Heart right ventricle (tissue), 16 donors: ENCODE data around the gene DGKB. TPM values are rescaled to one million over a fixed set of nuclear protein-coding genes. Genes with fewer than 3 reads are reported as not detected.

Experiments used
- ATAC-seq, 8 donors: fragments of 200-7000 bp; cut with Tn5 transposase; one replicate each; pipeline ENCODE4 v1.9.1; 2020; ENCODE audit warnings: mild to moderate bottlenecking in 8 of 8, moderate library complexity in 8 of 8, moderate number of reproducible peaks in 1 of 8
- DNase-seq, 2 donors: peaks; one replicate each; pipeline ENCODE4 v3.0.0-alpha.2; 2020
- H3K27ac ChIP-seq, 10 donors: fragments of 200-600 bp; sonication (generic) in 2 of 10; one replicate each; pipeline versions ENCODE4 v1.5.0 to v1.8.0; 2020 to 2022; ENCODE audit warnings: mild to moderate bottlenecking in 3 of 10
- H3K27me3 ChIP-seq, 7 donors: fragments of 200-600 bp; one replicate each; pipeline ENCODE4 v1.8.0; 2021 to 2022; ENCODE audit warnings: mild to moderate bottlenecking in 2 of 7
- H3K36me3 ChIP-seq, 9 donors: fragments of 200-600 bp; sonication (generic) in 1 of 9; one replicate each; pipeline versions ENCODE4 v1.5.0 to v1.8.0; 2020 to 2022; ENCODE audit warnings: mild to moderate bottlenecking in 2 of 9
- H3K4me1 ChIP-seq, 9 donors: fragments of 200-600 bp; sonication (generic) in 1 of 9; one replicate each; pipeline versions ENCODE4 v1.5.0 to v1.8.0; 2020 to 2022; ENCODE audit warnings: mild to moderate bottlenecking in 4 of 9
- H3K4me3 ChIP-seq, 10 donors: fragments of 200-600 bp; sonication (generic) in 2 of 10; one replicate each; pipeline versions ENCODE4 v1.5.0 to v1.8.0; 2020 to 2022; ENCODE audit warnings: mild to moderate bottlenecking in 7 of 10, moderate library complexity in 2 of 10
- H3K9me3 ChIP-seq, 11 donors: fragments of 200-600 bp in 10 of 11; sonication (generic) in 2 of 11; one replicate each; pipeline versions ENCODE4 v1.5.0 to v1.8.0; 2013 to 2022; ENCODE audit warnings: mild to moderate bottlenecking in 2 of 11, control low read depth in 1 of 11, moderate library complexity in 1 of 11
- WGBS, 2 donors: extraction: QIAGEN DNeasy Blood & Tissue Kit; methylation state at CpG; one replicate each; pipeline ENCODE4 v1.1.7; 2013; ENCODE audit warnings: inconsistent platforms in 1 of 2; 5-methylcytosine and 5-hydroxymethylcytosine counted together
- intact Hi-C, 10 donors: fragments of 100-400 bp; cut with DNase I; formaldehyde crosslinking; loops; one replicate each; pipeline versions ENCODE4 v1.11.1 to v1.14.2; 2022
- polyA plus RNA-seq, 2 donors: library from polyadenylated mRNA; stranded (reverse); fragments of 200-250 nt; gene quantifications; one replicate each; pipeline ENCODE4 v1.2.3, GENCODE V29; 2013
- total RNA-seq, 10 donors: library from RNA; stranded (reverse); fragmentation: NEBNext Ultra II Directional in 3 of 10; extraction: Animal tissue kit (Norgen Biotek cat#: 25700) in 3 of 10; gene quantifications; one replicate each; pipeline versions ENCODE4 v1.2.1 to v1.2.4, GENCODE V29; 2021 to 2023
- TF ChIP-seq, protein P1 (sequence below), 9 donors: fragments of 200-600 bp; sonication (generic) in 2 of 9; IDR thresholded peaks; one replicate each; pipeline versions ENCODE4 v1.5.0 to v1.8.0; 2021 to 2022; ENCODE audit warnings: antibody characterized with exemption in 9 of 9, mild to moderate bottlenecking in 5 of 9, moderate library complexity in 1 of 9
- donor health status: Arrhythmogenic right ventricular cardiomyopathy.
- donor health status: ischemic (EF 13 %, LVEDD 7.1; RV severe dilation, severe dysfunction).
- donor health status: healthy with polysubstance abuse.
- donor health status: DM: no; HTN: yes; CAD: no.
- donor health status: DM: no; HTN: no; CAD: no.
- donor health status: ischemic (EF 25% LVEDD 6.9; RV normal size, moderate dysfunction).
- donor health status: ischemic (EF 25% LVEDD 5.7; RV mildly dilated, moderate dysfunction).
- donor health status: healthy.
- donor health status: DM: yes; HTN: yes; CAD: no.
- donor health status: Ischemic cardiomyopathy.
- donor health status: ischemic (EF 35%, LVEDD 5.7; RV mildly dilated, moderate dysfunction).
- donor health status: nonischemic (EF 11% LVEDD 7.7; RV severe dilation, severe dysfunction).
- donor health status: DM: yes; HTN: yes; CAD: no.
- donor health status: PGD.
- donor health status: ischemic (EF 29% LVEDD 5.4; RV normal size, mild dysfunction).
- donor health status: nonischemic (EF 23%, LVEDD 6.1; RV moderate dilation, normal function).

Gene DGKB
- total and polyA plus RNA-seq, 12 donors, result under 0.01 to 1.2 (median 0.77) TPM

DNA sequence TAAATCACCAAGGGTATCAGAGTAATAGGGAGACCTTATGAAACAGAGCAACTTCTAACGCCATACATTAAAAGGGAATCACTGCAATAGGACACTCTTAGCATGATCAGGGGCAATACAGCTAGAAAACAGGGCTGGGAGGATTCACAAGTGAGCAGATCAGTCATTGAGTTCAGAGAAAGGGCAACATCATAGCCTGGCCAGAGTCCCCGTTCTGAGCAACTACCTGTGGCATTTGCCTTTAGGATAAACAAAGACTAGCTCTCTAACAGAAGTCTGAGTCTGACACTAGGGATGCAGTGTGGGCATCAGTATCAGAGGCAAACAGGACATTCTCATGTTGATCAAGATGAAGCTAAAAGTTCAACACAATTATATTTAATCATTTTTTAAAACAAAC is 297.9 kb downstream of the DGKB start:
- H3K36me3 ChIP-seq, result no peaks in the 10 kb centered on the region
- WGBS, 2 donors, result 51 to 63% methylated on average over 2 of the region's 2 CpGs
- no peak for DNase-seq
- TF ChIP-seq, protein P1, sequence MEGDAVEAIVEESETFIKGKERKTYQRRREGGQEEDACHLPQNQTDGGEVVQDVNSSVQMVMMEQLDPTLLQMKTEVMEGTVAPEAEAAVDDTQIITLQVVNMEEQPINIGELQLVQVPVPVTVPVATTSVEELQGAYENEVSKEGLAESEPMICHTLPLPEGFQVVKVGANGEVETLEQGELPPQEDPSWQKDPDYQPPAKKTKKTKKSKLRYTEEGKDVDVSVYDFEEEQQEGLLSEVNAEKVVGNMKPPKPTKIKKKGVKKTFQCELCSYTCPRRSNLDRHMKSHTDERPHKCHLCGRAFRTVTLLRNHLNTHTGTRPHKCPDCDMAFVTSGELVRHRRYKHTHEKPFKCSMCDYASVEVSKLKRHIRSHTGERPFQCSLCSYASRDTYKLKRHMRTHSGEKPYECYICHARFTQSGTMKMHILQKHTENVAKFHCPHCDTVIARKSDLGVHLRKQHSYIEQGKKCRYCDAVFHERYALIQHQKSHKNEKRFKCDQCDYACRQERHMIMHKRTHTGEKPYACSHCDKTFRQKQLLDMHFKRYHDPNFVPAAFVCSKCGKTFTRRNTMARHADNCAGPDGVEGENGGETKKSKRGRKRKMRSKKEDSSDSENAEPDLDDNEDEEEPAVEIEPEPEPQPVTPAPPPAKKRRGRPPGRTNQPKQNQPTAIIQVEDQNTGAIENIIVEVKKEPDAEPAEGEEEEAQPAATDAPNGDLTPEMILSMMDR (IDR thresholded peaks at IDR 0.05), result no peak
- peaks cover 0 to 2% (median 0%) of the 10 kb centered on the region in 9 donors for H3K4me1 ChIP-seq
- H3K9me3 ChIP-seq, result peaks cover 0 to 3% (median 0%) of the 10 kb centered on the region in 11 donors
- peak in 1 of 8 donors; percentile 71 for ATAC-seq
- no peak overlapping the region for H3K27ac ChIP-seq
- no peaks in the 10 kb centered on the region for H3K27me3 ChIP-seq
- intact Hi-C loops, result no loop called here
- no peak overlapping the region for H3K4me3 ChIP-seq

DNA sequence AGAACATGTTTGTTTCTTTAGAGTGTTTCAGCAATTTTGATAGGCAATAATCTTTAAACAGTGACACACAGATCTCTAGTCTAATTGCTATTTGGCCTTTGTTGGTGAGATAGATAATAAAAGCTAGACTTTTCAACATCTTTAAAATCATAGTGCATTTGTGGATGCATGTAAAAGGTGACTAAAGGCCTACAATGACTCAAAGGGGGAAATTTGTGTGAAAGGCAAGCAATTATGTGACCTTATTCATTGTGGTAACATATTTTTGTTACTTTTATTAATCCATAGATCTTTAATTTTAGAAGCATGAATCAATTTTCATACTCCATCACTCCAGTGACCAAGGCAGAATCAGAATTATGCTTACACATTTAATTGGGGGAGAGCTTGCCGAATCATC is 299.7 kb downstream of the DGKB start:
- ATAC-seq, result no peak
- intact Hi-C loops, result no loop called here
- Histone ChIP-seq H3K36me3 (no peaks in the 10 kb centered on the region), H3K9me3 (peaks cover 0 to 3% (median 0%) of the 10 kb centered on the region in 11 donors), H3K4me1 (peaks cover 0 to 7% (median 0%) of the 10 kb centered on the region in 9 donors), H3K4me3 (no peak overlapping the region), H3K27ac (no peak overlapping the region), H3K27me3 (no peaks in the 10 kb centered on the region)
- TF ChIP-seq, protein P1 (IDR thresholded peaks at IDR 0.05), result no peak
- 91% methylated on average over 1 of the region's 1 CpG for whole genome bisulfite sequencing, 2 donors
- no peak for DNase-seq

DNA sequence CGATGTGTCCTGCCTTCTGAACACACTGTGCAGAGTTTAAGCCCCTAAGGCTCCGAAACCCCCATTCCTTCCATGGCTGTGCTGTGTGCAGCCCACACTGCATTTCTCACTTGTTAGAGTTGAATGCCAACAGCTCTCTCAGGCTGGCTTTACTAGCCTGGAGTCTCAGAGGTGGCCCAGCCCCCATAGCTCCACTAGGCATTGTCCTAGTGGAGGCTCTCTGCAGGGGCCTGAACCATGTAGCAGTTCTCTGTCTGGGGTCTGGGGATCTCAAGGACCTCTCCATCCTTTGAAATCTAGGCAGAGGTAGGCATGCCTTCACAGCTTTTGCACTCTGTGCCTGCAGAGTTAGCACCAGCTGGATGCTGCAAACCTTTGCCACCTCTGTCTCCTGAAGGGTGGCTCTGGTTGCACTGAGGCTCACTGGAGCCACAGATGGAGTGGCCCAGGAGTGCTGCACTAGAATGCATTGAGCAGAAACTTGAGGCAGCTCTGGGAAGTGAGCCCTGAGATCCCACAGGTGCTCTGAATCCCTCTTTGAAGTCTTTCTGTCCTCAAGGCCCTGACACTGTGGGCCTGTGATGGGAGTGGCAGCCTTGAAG is 301.7 kb downstream of the DGKB start:
- H3K36me3 ChIP-seq, result no peaks in the 10 kb centered on the region
- DNase-seq, result no peak
- peaks cover 0 to 3% (median 0%) of the 10 kb centered on the region in 11 donors for H3K9me3 ChIP-seq
- no peak overlapping the region for H3K27ac ChIP-seq
- H3K4me3 ChIP-seq, result no peak overlapping the region
- peaks cover 0 to 7% (median 0%) of the 10 kb centered on the region in 9 donors for H3K4me1 ChIP-seq
- ATAC-seq, result no peak
- intact Hi-C loops, result no loop called here
- no peaks in the 10 kb centered on the region for H3K27me3 ChIP-seq
- TF ChIP-seq, protein P1 (IDR thresholded peaks at IDR 0.05), result no peak
- 86 to 88% methylated on average over 2 of the region's 2 CpGs for WGBS, 2 donors

DNA sequence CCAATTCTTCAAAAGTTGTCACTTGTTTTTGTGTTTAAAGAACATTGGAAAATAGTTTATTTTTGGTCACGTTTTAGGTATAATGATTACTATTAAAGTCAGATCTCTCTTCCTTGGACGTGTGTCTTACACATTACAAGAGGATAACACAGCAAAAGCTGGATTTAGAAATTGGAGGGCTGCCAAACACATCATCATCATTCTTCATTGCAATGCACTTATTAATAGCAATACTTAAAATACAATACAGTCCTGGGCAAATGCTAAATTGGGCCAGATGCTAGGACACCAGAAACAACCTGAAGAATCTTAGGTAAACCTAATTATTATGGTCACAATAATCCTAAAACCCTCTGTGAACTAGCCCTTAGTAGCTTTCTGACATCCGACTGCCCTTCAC is 303.6 kb downstream of the DGKB start:
- ATAC-seq (peak in 7 of 8 donors; percentile 52 to 93 (median 79)), DNase-seq (peak in 1 of 2 donors; percentile 57)
- Histone ChIP-seq H3K4me1 (peaks cover 0 to 7% (median 0%) of the 10 kb centered on the region in 9 donors), H3K27me3 (no peaks in the 10 kb centered on the region), H3K27ac (peak overlapping the region in 5 of 10 donors; percentile 54 to 77 (median 60)), H3K4me3 (no peak overlapping the region), H3K9me3 (peaks cover 0 to 3% (median 0%) of the 10 kb centered on the region in 11 donors), H3K36me3 (no peaks in the 10 kb centered on the region)
- intact Hi-C loops, result no loop called here
- TF ChIP-seq, protein P1 (IDR thresholded peaks at IDR 0.05), result no peak
- WGBS, 2 donors, result 31 to 32% methylated on average over 3 of the region's 3 CpGs
